DMS 273 (cell line): ENCODE data around the gene TRPM1.
"Not testable (repeated sequence)": the region's sequence is repeated elsewhere in the genome, so short reads cannot be mapped to it uniquely, and the experiment has no call there.

Experiments
- DNase-seq: peaks from one replicate; lab custom pipeline; 2025; ENCODE audit not compliant: unreplicated experiment; lab: John Stamatoyannopoulos, UW

TRPM1 gene

GRCh38 chr15:31127596-31128261, 26.2 kb upstream of the TRPM1 start:
- no peak for DNase-seq

GRCh38 chr15:31125061-31125460, 23.5 kb upstream of the TRPM1 start:
- DNase-seq = no peak

DNA sequence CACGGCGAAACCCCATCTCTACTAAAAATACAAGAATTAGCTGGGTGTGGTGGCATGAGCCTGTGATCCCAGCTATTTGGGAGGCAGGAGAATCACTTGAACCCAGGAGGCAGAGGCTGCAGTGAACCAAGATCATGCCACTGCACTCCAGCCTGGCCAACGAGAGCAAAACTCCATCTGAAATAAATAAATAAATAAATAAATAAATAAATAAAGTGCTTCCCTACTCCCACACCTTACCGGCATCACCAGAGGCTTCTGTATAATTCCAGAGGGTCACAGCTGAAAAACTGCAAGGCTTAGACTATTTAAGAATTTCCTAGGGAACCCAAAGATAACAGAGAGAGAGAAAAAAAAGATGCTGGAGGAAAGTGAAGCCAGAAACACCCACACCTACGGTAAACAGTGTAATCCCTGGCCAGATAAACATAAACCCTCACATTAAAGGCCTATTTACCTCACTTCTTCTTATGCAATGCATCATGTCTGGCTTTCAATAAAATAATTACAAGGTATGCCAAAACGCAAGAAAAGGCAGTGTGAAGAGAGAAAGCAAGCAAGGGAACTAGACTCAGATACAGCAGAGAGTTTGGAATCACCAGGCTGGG, 15.0 kb upstream of the TRPM1 start:
- DNase-seq = no peak

DNA sequence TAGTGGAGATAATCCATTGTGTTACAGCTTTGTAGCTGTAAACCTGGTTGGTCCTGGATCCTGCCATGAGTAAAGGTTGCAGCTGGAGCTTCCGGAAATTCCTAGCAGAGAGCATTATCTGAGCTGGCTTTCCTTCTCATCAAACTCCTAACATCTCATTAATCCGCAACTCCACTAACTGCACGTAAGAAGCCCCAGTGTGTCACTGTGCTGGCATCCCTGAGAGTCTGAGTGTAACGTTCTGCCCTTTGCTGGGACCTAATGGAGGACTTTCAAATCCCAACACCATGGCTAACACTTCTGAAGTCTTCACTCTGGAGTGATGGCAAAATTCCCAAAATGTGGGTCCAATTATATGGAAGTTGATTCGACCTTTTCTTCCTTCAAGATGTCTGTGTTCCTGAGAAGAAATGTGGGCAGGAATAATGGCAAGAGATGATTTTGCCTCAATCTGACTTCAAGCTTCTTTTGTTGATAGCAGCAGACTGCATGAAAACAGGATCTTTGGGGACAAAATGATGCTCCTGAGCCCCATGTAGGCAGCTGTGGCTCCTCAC, 9.6 kb upstream of the TRPM1 start:
- DNase-seq = no peak

GRCh38 chr15:31108836-31109235, 7.3 kb upstream of the TRPM1 start:
- DNase-seq = no peak

GRCh38 chr15:31106495-31107300, 5.2 kb upstream of the TRPM1 start:
- no peak for DNase-seq

DNA sequence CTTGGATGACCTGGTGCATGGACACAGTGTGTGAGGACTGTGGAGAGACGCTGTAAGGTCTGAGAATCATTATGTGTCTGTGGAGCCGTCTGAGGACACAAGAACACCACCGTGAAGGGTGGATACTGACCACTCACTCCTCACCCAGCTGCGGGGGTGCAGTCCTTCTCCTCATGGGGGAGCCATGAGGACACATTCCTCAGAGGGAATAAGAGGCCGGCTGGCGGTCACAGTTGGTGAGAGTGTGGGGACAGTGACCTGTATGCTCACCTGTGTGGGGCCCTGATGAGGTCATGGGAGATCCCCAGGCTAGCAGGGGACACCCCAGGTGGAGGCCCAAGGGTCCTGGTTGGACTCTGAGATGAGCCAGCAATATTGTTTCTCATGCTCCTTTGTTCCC, 2.5 kb upstream of the TRPM1 start:
- DNase-seq = no peak

DNA sequence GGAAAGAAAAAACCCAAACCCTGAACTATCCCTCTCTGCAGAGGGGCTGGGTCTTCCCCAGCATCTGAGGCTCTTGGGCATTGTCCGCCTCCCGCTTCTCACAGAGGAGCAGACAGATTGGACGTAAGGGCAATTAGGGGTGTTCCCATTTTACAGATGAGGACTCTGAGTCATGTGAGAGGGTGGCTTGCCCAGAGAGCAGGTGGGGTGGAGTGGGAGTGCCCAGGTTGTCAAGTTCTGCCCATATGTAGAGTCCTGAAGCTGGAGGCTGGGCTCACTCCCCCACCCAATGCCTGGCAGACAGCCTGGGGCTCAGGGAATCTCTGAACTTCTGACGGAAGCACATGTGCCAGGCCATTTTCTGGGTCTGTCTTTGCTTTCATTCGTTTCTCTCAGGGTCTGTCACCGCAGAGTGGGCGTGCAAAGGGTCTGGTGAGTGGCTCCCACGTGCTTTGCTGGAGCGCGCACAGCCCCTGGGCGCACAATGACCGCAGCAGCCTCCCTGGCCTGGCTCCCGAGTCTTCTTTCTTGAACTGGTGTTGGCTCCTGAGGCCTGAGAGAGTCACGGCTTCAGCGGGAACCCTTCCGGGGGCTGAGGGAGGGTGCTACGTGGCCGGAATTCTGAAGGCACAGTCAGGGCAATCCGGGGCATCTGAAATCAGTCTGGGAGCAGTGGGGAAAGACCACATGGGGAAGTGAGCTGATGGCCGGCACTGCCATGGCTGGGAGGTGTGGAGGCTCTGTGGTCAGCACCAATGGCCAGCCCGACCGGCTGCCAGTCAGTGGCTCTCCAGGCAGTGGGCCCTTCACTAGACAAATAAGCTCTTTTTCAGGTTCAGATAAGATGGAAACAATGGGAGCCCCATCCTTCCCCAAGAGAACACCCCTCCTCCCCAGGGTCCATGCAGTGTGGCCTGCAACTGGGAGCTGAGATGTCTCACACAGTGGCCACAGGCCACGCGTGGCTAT, 1.1 kb upstream of the TRPM1 start:
- DNase-seq = peak; percentile 12

- no peak for DNase-seq
Measured at GRCh38 chr15:31102039-31102321, 455 bp upstream of the TRPM1 start.

DNA sequence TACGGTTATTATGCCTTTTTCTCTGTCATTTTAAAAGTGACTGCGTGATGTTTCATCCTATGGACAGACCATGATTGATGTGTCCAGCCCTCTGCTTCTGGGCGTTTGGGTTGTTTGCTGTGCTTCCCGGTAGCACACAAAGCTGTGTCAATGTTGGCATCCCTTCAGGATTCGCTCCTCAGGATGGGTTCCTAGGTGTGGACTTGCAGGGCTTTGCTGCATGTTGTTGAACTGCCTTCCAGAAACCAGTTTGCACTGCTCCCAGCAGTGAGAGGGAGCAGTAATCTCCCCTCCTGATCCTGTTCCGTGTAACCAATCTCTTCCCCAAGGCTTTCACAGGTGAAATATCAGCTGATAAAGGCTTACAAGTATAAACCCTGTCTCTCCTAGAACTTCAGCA, 787 bp downstream of the TRPM1 start:
- DNase-seq = no peak

GRCh38 chr15:31098953-31099740, 2.4 kb downstream of the TRPM1 start:
- DNase-seq = no peak

- no peak for DNase-seq
Measured at GRCh38 chr15:31098491-31098917, 3.0 kb downstream of the TRPM1 start.

DNA sequence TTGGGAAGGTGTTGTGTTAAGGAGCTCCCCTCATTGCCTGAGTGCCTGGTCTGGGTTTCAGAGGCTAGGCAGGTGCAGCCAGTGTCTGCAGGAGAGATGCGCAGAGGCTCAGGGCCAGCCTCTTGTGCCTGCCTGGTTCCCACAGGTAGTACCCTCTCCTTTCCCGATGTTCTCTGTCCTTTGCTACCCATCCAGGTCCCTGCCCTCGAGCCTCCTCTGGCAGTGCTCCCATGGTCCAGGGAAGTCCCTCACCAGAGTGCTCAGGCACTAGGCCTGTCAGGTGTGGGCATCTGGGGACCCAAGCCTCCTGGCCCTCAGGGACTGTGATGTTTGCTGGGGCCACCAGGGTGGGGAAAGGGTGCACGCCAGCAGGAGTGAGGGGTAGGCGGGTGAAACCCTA, 5.0 kb downstream of the TRPM1 start:
- DNase-seq = no peak

DNA sequence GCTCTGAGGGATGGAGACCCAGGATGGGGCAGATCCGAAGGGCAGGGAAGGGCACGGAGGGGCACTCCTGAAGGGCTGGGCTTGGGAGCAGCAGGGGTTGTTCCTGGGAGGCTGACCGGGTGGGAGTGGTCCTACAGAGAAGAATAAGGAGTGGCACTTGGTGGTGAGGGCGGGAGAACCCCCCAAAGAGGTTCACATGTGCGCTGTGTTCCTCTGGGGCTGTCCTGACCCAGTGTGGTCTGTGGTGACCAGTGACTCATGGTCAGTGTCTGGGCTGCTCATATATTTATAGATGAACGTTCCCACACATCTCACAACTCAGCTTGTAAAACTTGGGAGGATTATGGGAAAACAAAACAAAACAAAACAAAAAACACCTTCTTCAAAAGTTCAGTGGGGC, 10.0 kb downstream of the TRPM1 start:
- DNase-seq = no peak

DNA sequence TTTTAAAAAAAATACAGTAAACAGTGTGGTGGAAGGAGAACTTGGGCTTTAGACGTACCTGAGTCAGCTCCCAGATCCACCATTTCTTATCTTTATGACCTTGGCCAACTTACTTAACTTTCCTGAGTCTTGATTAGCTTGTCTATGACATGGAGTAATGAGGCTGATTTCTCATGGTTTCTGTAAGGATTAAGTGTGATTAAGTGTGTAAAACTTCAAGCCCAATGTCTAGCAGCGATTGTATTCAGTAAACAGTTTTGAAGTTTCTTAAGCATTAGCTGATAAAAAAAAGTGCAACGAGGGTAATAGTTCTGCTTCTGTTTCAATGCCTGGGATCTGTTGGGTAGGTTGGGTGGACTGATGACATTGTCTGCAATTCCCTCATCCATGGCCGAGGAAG, 10.8 kb downstream of the TRPM1 start:
- DNase-seq = no peak

DNA sequence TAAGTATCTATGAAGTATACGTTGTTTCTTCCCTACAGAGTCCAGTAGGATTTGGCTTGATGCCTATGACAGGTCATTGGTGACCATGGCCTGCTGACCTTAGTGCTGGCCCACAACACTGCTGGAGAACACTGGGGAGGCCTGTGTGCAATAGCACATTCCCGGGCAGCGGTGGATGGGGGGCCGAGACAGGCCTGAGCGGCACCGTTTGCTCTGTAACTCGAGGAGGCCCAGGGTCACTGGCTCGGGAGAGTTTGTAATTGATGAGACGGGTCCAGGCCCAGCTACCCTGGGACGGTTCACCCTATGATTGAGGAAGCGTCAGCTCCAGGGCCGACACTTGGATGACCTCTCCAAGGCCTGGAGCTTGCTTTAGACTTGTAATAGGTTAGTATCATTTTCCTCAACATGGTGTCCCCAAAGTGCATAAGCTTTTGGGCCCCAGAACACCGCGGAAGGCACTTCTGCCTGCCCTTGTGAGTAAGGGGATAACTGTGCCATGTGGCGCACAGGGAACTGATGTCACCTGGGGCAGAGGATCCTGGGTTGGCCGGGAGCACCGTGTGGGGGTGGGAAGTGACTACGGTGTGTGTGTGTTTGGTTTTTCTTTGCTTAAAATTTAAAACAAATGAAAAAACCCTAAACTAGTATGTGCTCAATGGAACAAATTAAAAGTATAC, 12.0 kb downstream of the TRPM1 start:
- no peak for DNase-seq

DNA sequence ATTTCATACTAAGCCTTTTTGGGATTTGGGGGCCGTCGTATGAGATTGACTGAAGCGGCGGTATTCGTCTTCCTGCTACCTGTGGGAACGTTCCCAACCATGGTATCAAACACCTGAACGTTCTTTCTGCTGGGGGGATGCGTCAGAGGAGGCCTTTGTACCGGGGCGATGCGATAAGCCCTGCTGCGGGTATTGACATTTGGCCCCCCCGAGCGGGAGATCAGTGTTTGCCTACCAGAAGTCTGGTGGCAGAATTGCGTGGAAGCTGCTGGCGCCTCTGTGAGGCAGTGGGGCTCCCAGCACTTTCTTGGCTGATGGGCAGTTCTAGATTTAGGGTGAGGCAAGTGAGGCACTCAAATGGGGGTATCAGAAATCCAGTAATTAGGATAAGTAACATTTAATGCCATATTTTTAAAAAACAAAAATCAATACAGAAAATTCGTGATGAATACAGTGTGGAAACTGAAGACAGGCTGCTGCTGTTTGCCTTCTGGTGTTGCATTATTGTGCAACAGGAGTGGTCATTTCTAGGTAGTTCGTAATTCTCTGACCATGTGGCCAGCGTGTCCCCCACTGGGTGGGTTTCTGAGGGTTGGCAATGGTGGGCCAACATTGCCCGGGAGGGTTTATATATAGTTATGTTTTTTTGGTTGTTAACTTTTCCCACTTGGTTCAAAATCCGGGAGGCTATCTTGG, 12.7 kb downstream of the TRPM1 start:
- no peak for DNase-seq

GRCh38 chr15:31088041-31088440, 13.5 kb downstream of the TRPM1 start:
- not testable (repeated sequence) for DNase-seq

GRCh38 chr15:31086344-31086743, 15.2 kb downstream of the TRPM1 start:
- no peak for DNase-seq
